HepG2 (cell line): ENCODE measurements around the gene HECTD1. TPM values are rescaled to one million over a fixed set of nuclear protein-coding genes. Genes with fewer than 3 reads are reported as not detected.

Experiments used
- ATF7-NPFF ChIP-seq: sonication (generic); formaldehyde crosslinking; IDR thresholded peaks from 2 replicates; pipeline ENCODE4 v1.8.1; 2023; ENCODE audit warnings: mild to moderate bottlenecking, low read depth, missing genetic modification reagents, moderate library complexity
- BRF2 ChIP-seq: sonication (generic); formaldehyde crosslinking; IDR thresholded peaks from 2 replicates; pipeline ENCODE4 v1.8.1; 2022; ENCODE audit warnings: mild to moderate bottlenecking, missing genetic modification reagents
- FLYWCH1 ChIP-seq: sonication (generic); formaldehyde crosslinking; IDR thresholded peaks from 2 replicates; pipeline ENCODE4 v1.8.1; 2023; ENCODE audit warnings: mild to moderate bottlenecking, missing genetic modification reagents
- GPN1 ChIP-seq: sonication (generic); formaldehyde crosslinking; IDR thresholded peaks from 2 replicates; pipeline ENCODE4 v1.5.1; 2020; ENCODE audit warnings: missing genetic modification reagents, borderline replicate concordance
- HMG20B ChIP-seq: conservative IDR thresholded peaks from 2 replicates; pipeline ENCODE4 v1.6.1; 2016; ENCODE audit warnings: missing genetic modification reagents, missing compliant biosample characterization
- KDM1A ChIP-seq: IDR thresholded peaks from 2 replicates; pipeline ENCODE4 v1.6.1; 2016; ENCODE audit warnings: missing compliant biosample characterization
- KDM3A ChIP-seq: IDR thresholded peaks from 2 replicates; pipeline ENCODE4 v1.6.1; 2018; ENCODE audit warnings: low read depth, missing compliant biosample characterization
- NFE2L2 ChIP-seq: fragments of 150-350 bp; IDR thresholded peaks from 2 replicates; pipeline ENCODE4 v1.6.1; 2014; ENCODE audit warnings: low read length
- RBFOX2 ChIP-seq: fragments of 200-400 bp; formaldehyde crosslinking; IDR thresholded peaks from 2 replicates; pipeline ENCODE4 v1.6.1; 2017; ENCODE audit warnings: low read depth, mild to moderate bottlenecking, low read length
- RORA ChIP-seq: sonication (generic); formaldehyde crosslinking; IDR thresholded peaks from 2 replicates; pipeline ENCODE4 v1.5.0; 2020; ENCODE audit warnings: mild to moderate bottlenecking, missing genetic modification reagents, moderate library complexity
- SAFB2 ChIP-seq: sonication (generic); formaldehyde crosslinking; IDR thresholded peaks from 2 replicates; pipeline ENCODE4 v1.5.1; 2020; ENCODE audit warnings: missing genetic modification reagents, low read depth, mild to moderate bottlenecking, borderline replicate concordance
- SNAPC2 ChIP-seq: sonication (generic); formaldehyde crosslinking; IDR thresholded peaks from 2 replicates; pipeline ENCODE4 v1.8.1; 2022; ENCODE audit warnings: mild to moderate bottlenecking, missing genetic modification reagents
- TMF1 ChIP-seq: sonication (generic); formaldehyde crosslinking; IDR thresholded peaks from 2 replicates; pipeline ENCODE4 v1.8.1; 2022; ENCODE audit warnings: low read depth, missing genetic modification reagents
- ZFYVE20 ChIP-seq: sonication (generic); formaldehyde crosslinking; IDR thresholded peaks from 2 replicates; pipeline ENCODE4 v1.8.0; 2023; ENCODE audit warnings: low read depth, mild to moderate bottlenecking, moderate library complexity, missing genetic modification reagents, borderline replicate concordance
- ZNF235 ChIP-seq: sonication (generic); formaldehyde crosslinking; IDR thresholded peaks from 2 replicates; pipeline ENCODE4 v1.8.1; 2023; ENCODE audit warnings: mild to moderate bottlenecking, missing genetic modification reagents, borderline replicate concordance
- ZNF44 ChIP-seq: sonication (generic); formaldehyde crosslinking; IDR thresholded peaks from 2 replicates; pipeline ENCODE4 v1.5.1; 2020; ENCODE audit warnings: mild to moderate bottlenecking, missing genetic modification reagents
- ZNF639 ChIP-seq: conservative IDR thresholded peaks from 2 replicates; pipeline ENCODE4 v1.6.1; 2018; ENCODE audit warnings: missing genetic modification reagents
- ZSCAN29 ChIP-seq: sonication (generic); formaldehyde crosslinking; conservative IDR thresholded peaks from 2 replicates; pipeline ENCODE4 v1.4.0; 2020; ENCODE audit warnings: mild to moderate bottlenecking, missing genetic modification reagents
- polyA plus RNA-seq, 8 experiments: library from polyadenylated mRNA; depleted of rRNA in 3 of 8; stranded (reverse) in 7 of 8; unstranded in 1 of 8; fragments of >200 nt; fragmentation: Illumina TruSeq in 4 of 8; extraction: Trizol in 4 of 8; gene quantifications; 2 replicates each; pipeline versions ENCODE4 v1.2.1 to v1.2.3, GENCODE V29; 2011 to 2016; ENCODE audit warnings: low read depth in 4 of 8, missing spikeins in 1 of 8, mixed read lengths in 1 of 8; ENCODE audit not compliant: insufficient read depth in 1 of 8
- total RNA-seq, 5 experiments: library from RNA; depleted of rRNA; stranded (reverse); fragments of >200 nt; fragmentation: Illumina TruSeq; extraction: Trizol; gene quantifications; 2 replicates each; pipeline ENCODE4 v1.2.3, GENCODE V29; 2016; ENCODE audit warnings: low read depth in 1 of 5
- TF ChIP-seq, protein P1 (sequence below): sonication (generic); formaldehyde crosslinking; IDR thresholded peaks from 2 replicates; pipeline ENCODE4 v1.5.0; 2020; ENCODE audit warnings: missing genetic modification reagents, mild to moderate bottlenecking, borderline replicate concordance
- TF ChIP-seq, protein P2 (sequence below): sonication (generic); formaldehyde crosslinking; IDR thresholded peaks from 2 replicates; pipeline ENCODE4 v1.4.0; 2020; ENCODE audit warnings: missing genetic modification reagents
- TF ChIP-seq, protein P3 (sequence below): IDR thresholded peaks from 2 replicates; pipeline ENCODE4 v1.6.1; 2016; ENCODE audit warnings: low read depth, borderline replicate concordance
- TF ChIP-seq, protein P4 (sequence below): sonication (generic); formaldehyde crosslinking; IDR thresholded peaks from 2 replicates; pipeline ENCODE4 v1.4.0; 2020; ENCODE audit warnings: missing genetic modification reagents

Gene HECTD1
- total and polyA plus RNA-seq, 2 of the 13 experiments (the other 11 are each of a cell fraction or from before 2014, with no cell fraction given) = 312 to 560 TPM

DNA sequence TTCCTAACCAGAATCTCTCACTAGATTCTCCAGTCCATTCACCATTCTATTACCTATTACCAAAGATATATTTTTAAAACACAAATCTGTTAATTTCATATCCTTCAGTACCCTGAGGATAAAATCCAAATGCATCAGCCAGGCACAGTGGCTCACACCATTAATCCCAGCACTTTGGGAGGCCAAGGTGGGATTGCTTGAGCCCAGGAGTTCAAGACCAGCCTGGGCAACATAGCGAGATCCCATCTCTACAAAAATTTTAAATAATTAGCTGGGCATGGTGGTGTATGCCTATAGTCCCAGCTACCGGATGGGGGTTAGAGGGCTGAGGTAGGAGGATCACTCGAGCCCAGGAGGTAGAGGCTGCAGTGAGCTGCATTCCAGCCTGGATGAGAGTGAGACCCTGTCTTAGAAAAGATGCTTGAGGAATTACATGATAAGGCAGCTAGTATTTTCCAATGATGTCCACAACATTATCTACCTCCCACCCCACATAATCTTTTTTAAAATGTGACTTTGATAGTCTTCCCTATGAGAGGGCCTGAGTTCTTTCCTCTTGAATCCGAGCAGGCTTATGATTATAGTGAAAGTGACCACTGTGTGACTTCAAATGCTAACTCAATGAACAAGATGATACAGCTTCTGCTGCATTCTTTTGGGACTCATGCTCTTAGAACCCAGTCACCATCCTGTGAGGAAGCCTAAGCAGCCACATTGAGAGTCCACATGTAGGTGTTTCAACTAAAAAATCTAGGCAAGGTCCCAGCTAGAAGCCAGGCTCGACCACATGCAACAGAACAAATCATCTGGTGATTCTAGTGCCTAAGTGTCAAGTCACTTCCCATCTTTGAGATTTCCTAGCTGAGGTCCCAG lies 18.0 kb downstream of the HECTD1 start (continued):
- TF ChIP-seq KDM1A = no peak
- TF ChIP-seq ZNF235 = 0 out of 2 replicates have a peak, but pooled peaks have one; percentile 69
- peak; percentile 56; the same call in 1 of the 2 replicates for TF ChIP-seq ZNF44 (CRISPR knock-in tag)
- no peak for TF ChIP-seq SAFB2 (CRISPR knock-in tag)
- no peak for TF ChIP-seq RORA (CRISPR knock-in tag)
- TF ChIP-seq GPN1 = no peak
- no peak for TF ChIP-seq FLYWCH1
- TF ChIP-seq RBFOX2 = peak; percentile 28; the same call in 1 of the 2 replicates
- 0 out of 2 replicates have a peak, but pooled peaks have one; percentile 46 for TF ChIP-seq ATF7-NPFF (CRISPR knock-in tag)
- TF ChIP-seq, protein P1, sequence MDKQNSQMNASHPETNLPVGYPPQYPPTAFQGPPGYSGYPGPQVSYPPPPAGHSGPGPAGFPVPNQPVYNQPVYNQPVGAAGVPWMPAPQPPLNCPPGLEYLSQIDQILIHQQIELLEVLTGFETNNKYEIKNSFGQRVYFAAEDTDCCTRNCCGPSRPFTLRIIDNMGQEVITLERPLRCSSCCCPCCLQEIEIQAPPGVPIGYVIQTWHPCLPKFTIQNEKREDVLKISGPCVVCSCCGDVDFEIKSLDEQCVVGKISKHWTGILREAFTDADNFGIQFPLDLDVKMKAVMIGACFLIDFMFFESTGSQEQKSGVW (CRISPR knock-in tag) = no peak
- TF ChIP-seq BRF2 (CRISPR knock-in tag) = 0 out of 2 replicates have a peak, but pooled peaks have one; percentile 28
- no peak for TF ChIP-seq ZSCAN29 (CRISPR knock-in tag)
- TF ChIP-seq TMF1 (CRISPR knock-in tag) = 0 out of 2 replicates have a peak, but pooled peaks have one; percentile 54
- TF ChIP-seq, protein P2, sequence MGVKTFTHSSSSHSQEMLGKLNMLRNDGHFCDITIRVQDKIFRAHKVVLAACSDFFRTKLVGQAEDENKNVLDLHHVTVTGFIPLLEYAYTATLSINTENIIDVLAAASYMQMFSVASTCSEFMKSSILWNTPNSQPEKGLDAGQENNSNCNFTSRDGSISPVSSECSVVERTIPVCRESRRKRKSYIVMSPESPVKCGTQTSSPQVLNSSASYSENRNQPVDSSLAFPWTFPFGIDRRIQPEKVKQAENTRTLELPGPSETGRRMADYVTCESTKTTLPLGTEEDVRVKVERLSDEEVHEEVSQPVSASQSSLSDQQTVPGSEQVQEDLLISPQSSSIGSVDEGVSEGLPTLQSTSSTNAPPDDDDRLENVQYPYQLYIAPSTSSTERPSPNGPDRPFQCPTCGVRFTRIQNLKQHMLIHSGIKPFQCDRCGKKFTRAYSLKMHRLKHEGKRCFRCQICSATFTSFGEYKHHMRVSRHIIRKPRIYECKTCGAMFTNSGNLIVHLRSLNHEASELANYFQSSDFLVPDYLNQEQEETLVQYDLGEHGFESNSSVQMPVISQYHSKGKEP = no peak
- TF ChIP-seq, protein P3, sequence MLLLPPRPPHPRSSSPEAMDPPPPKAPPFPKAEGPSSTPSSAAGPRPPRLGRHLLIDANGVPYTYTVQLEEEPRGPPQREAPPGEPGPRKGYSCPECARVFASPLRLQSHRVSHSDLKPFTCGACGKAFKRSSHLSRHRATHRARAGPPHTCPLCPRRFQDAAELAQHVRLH (CRISPR knock-in tag) = no peak
- TF ChIP-seq, protein P4, sequence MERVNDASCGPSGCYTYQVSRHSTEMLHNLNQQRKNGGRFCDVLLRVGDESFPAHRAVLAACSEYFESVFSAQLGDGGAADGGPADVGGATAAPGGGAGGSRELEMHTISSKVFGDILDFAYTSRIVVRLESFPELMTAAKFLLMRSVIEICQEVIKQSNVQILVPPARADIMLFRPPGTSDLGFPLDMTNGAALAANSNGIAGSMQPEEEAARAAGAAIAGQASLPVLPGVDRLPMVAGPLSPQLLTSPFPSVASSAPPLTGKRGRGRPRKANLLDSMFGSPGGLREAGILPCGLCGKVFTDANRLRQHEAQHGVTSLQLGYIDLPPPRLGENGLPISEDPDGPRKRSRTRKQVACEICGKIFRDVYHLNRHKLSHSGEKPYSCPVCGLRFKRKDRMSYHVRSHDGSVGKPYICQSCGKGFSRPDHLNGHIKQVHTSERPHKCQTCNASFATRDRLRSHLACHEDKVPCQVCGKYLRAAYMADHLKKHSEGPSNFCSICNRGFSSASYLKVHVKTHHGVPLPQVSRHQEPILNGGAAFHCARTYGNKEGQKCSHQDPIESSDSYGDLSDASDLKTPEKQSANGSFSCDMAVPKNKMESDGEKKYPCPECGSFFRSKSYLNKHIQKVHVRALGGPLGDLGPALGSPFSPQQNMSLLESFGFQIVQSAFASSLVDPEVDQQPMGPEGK = no peak
- 0 out of 2 replicates have a peak, but pooled peaks have one; percentile 9 for TF ChIP-seq HMG20B (CRISPR knock-in tag)
- TF ChIP-seq NFE2L2 = no peak
- TF ChIP-seq KDM3A (CRISPR knock-in tag) = no peak
- 0 out of 2 replicates have a peak, but pooled peaks have one; percentile 22 for TF ChIP-seq SNAPC2 (CRISPR knock-in tag)
- no peak for TF ChIP-seq ZFYVE20 (CRISPR knock-in tag)
- no peak for TF ChIP-seq ZNF639
